Activated T-helper 1 cell treated with anti-CD3 and anti-CD28 coated beads, Interleukin-12 subunit alpha, Interleukin-12 subunit beta, Interleukin-2, Interleukin-4 antibody, amounts not matched to agents 30 ng/mL and 10 ng/mL and 1 ng/mL, durations not matched to agents 14 hours and 24 hours and 36 hours (primary cell): ENCODE results near the gene MIR17HG. TPM values are rescaled to one million over a fixed set of nuclear protein-coding genes. Genes with fewer than 3 reads are reported as not detected.
"Not testable (repeated sequence)": the region's sequence is repeated elsewhere in the genome, so short reads cannot be mapped to it uniquely, and the experiment has no call there.

Experiments
- DNase-seq: peaks from one replicate; pipeline ENCODE4 v3.0.0; 2021; ENCODE audit warnings: low spot score
- H3K27ac Mint-ChIP-seq: one replicate; pipeline ENCODE4 v1.8.0; 2021; ENCODE audit warnings: mild to moderate bottlenecking, mixed read lengths
- H3K27me3 Mint-ChIP-seq: one replicate; pipeline ENCODE4 v1.8.0; 2022; ENCODE audit warnings: mild to moderate bottlenecking, moderate library complexity, mixed read lengths; ENCODE audit not compliant: insufficient read depth
- H3K36me3 Mint-ChIP-seq: one replicate; pipeline ENCODE4 v1.8.0; 2021; ENCODE audit warnings: low read depth, mixed read lengths
- H3K4me1 Mint-ChIP-seq: one replicate; pipeline ENCODE4 v1.8.0; 2021; ENCODE audit warnings: low read depth, mixed read lengths
- H3K4me3 Mint-ChIP-seq: one replicate; pipeline ENCODE4 v1.8.0; 2021; ENCODE audit warnings: mild to moderate bottlenecking, moderate library complexity, mixed read lengths
- H3K9me3 Mint-ChIP-seq: one replicate; pipeline ENCODE4 v1.8.0; 2021; ENCODE audit warnings: mixed read lengths
- intact Hi-C: fragments of 100-400 bp; cut with micrococcal nuclease; formaldehyde crosslinking; loops from one replicate; pipeline ENCODE4 v1.15.1; 2024
- total RNA-seq: library from RNA; stranded (reverse); gene quantifications from 2 replicates; pipeline ENCODE4 v1.2.3, GENCODE V29; 2022

Gene MIR17HG
- total RNA-seq, 1 donor from 2014 or later: 46.5 TPM

GRCh38 chr13:91349992-91350911, 2.8 kb downstream of the MIR17HG start:
- intact Hi-C loops: loop anchor here (1.0 kb wide), 2 partner anchors 7 to 37 kb away; no protein-coding TSS in a partner anchor
- Mint-ChIP-seq H3K4me1 (peaks cover 55% of the 10 kb centered on the region), H3K9me3 (no peaks in the 10 kb centered on the region), H3K27ac (peak overlapping the region; percentile 98), H3K4me3 (peak overlapping the region; percentile 99), H3K27me3 (no peaks in the 10 kb centered on the region), H3K36me3 (peaks cover 55% of the 10 kb centered on the region)
- DNase-seq: no peak

- Mint-ChIP-seq H3K27me3 (no peaks in the 10 kb centered on the region), H3K36me3 (peaks cover 64% of the 10 kb centered on the region), H3K4me3 (peak overlapping the region; percentile 99), H3K4me1 (peaks cover 55% of the 10 kb centered on the region), H3K27ac (peak overlapping the region; percentile 52), H3K9me3 (no peaks in the 10 kb centered on the region)
- intact Hi-C loops: no loop called here
- DNase-seq: no peak
These were observed 3.6 kb downstream of the MIR17HG start for GRCh38 chr13:91351123-91351522.

GRCh38 chr13:91351980-91352379, 4.5 kb downstream of the MIR17HG start:
- peaks cover 72% of the 10 kb centered on the region for H3K36me3 Mint-ChIP-seq
- no peaks in the 10 kb centered on the region for H3K27me3 Mint-ChIP-seq
- H3K27ac Mint-ChIP-seq: no peak overlapping the region
- no peak for DNase-seq
- no peaks in the 10 kb centered on the region for H3K9me3 Mint-ChIP-seq
- H3K4me1 Mint-ChIP-seq: peaks cover 61% of the 10 kb centered on the region
- peak overlapping the region; percentile 99 for H3K4me3 Mint-ChIP-seq
- intact Hi-C loops: no loop called here

GRCh38 chr13:91352891-91353290, 5.4 kb downstream of the MIR17HG start:
- H3K27ac Mint-ChIP-seq, intact Hi-C loops, DNase-seq, H3K9me3 Mint-ChIP-seq, H3K27me3 Mint-ChIP-seq: not testable (repeated sequence)
- H3K36me3 Mint-ChIP-seq: peaks cover 81% of the 10 kb centered on the region
- peak overlapping the region; percentile 66 for H3K4me3 Mint-ChIP-seq
- H3K4me1 Mint-ChIP-seq: peaks cover 68% of the 10 kb centered on the region

- H3K36me3 Mint-ChIP-seq: peaks cover 87% of the 10 kb centered on the region
- peaks cover 72% of the 10 kb centered on the region for H3K4me1 Mint-ChIP-seq
- H3K27me3 Mint-ChIP-seq: no peaks in the 10 kb centered on the region
- intact Hi-C loops: no loop called here
- H3K9me3 Mint-ChIP-seq: no peaks in the 10 kb centered on the region
- DNase-seq: no peak
- no peak overlapping the region for H3K27ac Mint-ChIP-seq
- H3K4me3 Mint-ChIP-seq: peak overlapping the region; percentile 66
These were observed 6.0 kb downstream of the MIR17HG start for GRCh38 chr13:91353494-91353893.

GRCh38 chr13:91355099-91355825, 7.8 kb downstream of the MIR17HG start:
- Mint-ChIP-seq H3K36me3 (peaks cover 79% of the 10 kb centered on the region), H3K4me3 (no peak overlapping the region), H3K4me1 (peaks cover 67% of the 10 kb centered on the region), H3K27me3 (no peaks in the 10 kb centered on the region), H3K9me3 (no peaks in the 10 kb centered on the region), H3K27ac (no peak overlapping the region)
- DNase-seq: no peak
- intact Hi-C loops: loop anchor here (2.0 kb wide), 1 partner anchor 14 kb away; no protein-coding TSS in a partner anchor

GRCh38 chr13:91355826-91356710, 8.6 kb downstream of the MIR17HG start:
- Mint-ChIP-seq H3K4me1 (peaks cover 59% of the 10 kb centered on the region), H3K27ac (no peak overlapping the region)
- intact Hi-C loops: loop anchor here (2.0 kb wide), 1 partner anchor 13 kb away; no protein-coding TSS in a partner anchor

GRCh38 chr13:91356919-91357612, 9.6 kb downstream of the MIR17HG start:
- intact Hi-C loops: loop anchor here (1.0 kb wide), 2 partner anchors 8 kb away; no protein-coding TSS in a partner anchor
- H3K4me1 Mint-ChIP-seq: peaks cover 54% of the 10 kb centered on the region
- DNase-seq: no peak
- H3K27me3 Mint-ChIP-seq: no peaks in the 10 kb centered on the region
- no peaks in the 10 kb centered on the region for H3K9me3 Mint-ChIP-seq
- no peak overlapping the region for H3K4me3 Mint-ChIP-seq
- H3K27ac Mint-ChIP-seq: peak overlapping the region; percentile 35
- H3K36me3 Mint-ChIP-seq: peaks cover 70% of the 10 kb centered on the region

More at GRCh38 chr13:91355826-91356710, 8.6 kb downstream of the MIR17HG start:
- Mint-ChIP-seq H3K9me3 (no peaks in the 10 kb centered on the region), H3K4me3 (no peak overlapping the region), H3K36me3 (peaks cover 76% of the 10 kb centered on the region), H3K27me3 (no peaks in the 10 kb centered on the region)
- DNase-seq: no peak

GRCh38 chr13:91357613-91358386, 10.3 kb downstream of the MIR17HG start:
- peak overlapping the region; percentile 43 for H3K27ac Mint-ChIP-seq
- no peaks in the 10 kb centered on the region for H3K27me3 Mint-ChIP-seq
- H3K4me3 Mint-ChIP-seq: no peak overlapping the region
- H3K36me3 Mint-ChIP-seq: peaks cover 68% of the 10 kb centered on the region
- intact Hi-C loops: loop anchor here (1.0 kb wide), 2 partner anchors 8 kb away; no protein-coding TSS in a partner anchor
- DNase-seq: no peak
- H3K9me3 Mint-ChIP-seq: no peaks in the 10 kb centered on the region
- H3K4me1 Mint-ChIP-seq: peaks cover 47% of the 10 kb centered on the region

GRCh38 chr13:91358387-91358782, 10.9 kb downstream of the MIR17HG start:
- Mint-ChIP-seq H3K4me3 (no peak overlapping the region), H3K27me3 (no peaks in the 10 kb centered on the region), H3K27ac (peak overlapping the region; percentile 14), H3K36me3 (peaks cover 64% of the 10 kb centered on the region), H3K4me1 (peaks cover 43% of the 10 kb centered on the region), H3K9me3 (no peaks in the 10 kb centered on the region)
- intact Hi-C loops: no loop called here
- no peak for DNase-seq

GRCh38 chr13:91359111-91359510, 11.6 kb downstream of the MIR17HG start:
- intact Hi-C loops: no loop called here
- Mint-ChIP-seq H3K9me3 (no peaks in the 10 kb centered on the region), H3K27me3 (no peaks in the 10 kb centered on the region), H3K27ac (no peak overlapping the region), H3K4me3 (no peak overlapping the region), H3K4me1 (peaks cover 36% of the 10 kb centered on the region), H3K36me3 (peaks cover 58% of the 10 kb centered on the region)
- DNase-seq: no peak
